ENCODE measurements around the gene DNAJB4.

GRCh38 chr1:78055565-78056132 lies 50.9 kb downstream of the DNAJB4 start:
- TF ChIP-seq CTCF (IDR thresholded peaks at IDR 0.05) (no peak), EZH2 (IDR thresholded peaks at IDR 0.05; ENCODE audit: borderline replicate concordance, insufficient read depth, low read depth, low read length, poor library complexity, severe bottlenecking) (no peak)

Measured in B cell (primary cell).